NK-92 (cell line): Measurements from ENCODE around the gene PLEKHO2.
A peak's percentile ranks its signal among the peaks of the same experiment; 100 is the strongest.
"Not testable (repeated sequence)": the region's sequence is repeated elsewhere in the genome, so short reads cannot be mapped to it uniquely, and the experiment has no call there.

Experiments
- DNase-seq: peaks from one replicate; lab custom pipeline; 2025; ENCODE audit not compliant: unreplicated experiment; lab: John Stamatoyannopoulos, UW

Gene PLEKHO2, protein sequence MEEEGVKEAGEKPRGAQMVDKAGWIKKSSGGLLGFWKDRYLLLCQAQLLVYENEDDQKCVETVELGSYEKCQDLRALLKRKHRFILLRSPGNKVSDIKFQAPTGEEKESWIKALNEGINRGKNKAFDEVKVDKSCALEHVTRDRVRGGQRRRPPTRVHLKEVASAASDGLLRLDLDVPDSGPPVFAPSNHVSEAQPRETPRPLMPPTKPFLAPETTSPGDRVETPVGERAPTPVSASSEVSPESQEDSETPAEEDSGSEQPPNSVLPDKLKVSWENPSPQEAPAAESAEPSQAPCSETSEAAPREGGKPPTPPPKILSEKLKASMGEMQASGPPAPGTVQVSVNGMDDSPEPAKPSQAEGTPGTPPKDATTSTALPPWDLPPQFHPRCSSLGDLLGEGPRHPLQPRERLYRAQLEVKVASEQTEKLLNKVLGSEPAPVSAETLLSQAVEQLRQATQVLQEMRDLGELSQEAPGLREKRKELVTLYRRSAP

DNA sequence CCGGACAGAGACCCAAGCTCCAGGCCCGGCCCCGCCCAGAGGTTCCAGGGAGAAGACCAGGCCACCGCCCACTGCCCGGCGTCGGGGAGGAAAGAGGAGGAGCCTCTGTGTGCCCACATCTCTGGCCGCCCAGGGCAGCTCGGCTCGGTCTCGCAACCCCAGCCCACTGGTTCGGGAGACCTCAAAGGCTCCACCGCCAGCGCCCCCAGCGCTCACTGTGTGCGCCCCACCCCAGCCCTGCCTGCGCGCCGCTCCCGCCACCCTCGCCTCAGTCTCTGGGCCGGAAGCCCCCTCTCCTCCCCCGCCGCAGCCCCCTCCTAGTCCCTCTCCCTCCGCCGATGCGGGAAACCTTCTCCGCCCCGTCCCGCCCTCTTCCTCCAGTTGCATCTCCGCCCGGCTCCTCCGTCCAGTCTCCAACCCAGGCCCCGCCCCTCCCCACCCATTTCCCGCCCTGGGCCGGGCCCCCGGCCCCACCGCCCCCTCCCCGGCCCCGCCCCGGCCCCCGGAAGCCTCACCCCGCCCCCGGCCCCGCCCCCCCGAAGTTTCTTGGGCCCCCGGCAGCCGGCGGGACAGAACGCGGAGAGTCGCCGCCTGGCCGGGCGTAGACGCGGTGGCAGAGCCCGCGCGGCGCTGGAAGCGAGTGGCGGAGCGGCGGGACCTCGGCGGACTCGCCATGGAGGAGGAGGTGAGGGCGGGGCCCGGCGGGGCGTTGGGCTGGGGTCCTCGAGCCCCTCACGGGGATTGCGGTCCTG lies at the start of gene PLEKHO2:
PLEKHO2 (plus strand) TSS at position 572 of the 752 bp plus-strand sequence; CDS start at position 674, 102 bp downstream.
- peak; percentile 42 for DNase-seq

DNA sequence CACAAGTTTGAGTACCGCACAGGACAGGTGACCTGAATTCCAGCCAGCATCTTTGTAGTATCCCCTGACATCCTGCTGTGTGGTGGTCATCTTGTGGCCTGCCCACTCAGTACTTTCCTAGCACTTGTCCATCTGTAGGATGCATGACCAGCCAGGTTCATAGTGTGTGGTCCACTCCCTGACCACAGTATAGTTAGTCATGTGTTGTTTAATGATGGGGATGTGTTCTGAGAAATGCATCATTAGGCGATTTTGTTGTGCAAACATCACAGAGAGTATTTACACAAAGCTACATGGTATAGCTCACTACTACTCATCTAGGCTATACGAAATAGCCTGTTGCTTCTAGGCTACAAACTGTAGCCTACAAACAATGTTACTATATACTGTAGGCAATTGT lies 49.4 kb upstream of the PLEKHO2 start:
- DNase-seq: no peak

DNA sequence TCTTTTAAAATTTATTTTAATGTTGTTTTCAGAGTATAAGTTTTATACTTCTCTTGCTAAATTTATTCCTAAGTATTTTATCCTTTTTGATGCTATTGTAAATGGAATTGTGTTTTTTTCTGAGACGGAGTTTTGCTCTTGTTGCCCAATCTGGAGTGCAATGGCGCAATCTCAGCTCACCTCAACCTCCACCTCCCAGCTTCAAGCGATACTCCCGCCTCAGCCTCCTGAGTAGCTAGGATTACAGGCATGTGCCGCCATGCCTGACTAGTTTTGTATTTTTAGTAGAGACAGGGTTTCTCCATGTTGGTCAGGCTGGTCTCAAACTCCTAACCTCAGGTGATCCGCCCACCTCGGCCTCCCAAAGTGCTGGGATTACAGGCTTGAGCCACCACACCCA lies 46.4 kb upstream of the PLEKHO2 start:
- not testable (repeated sequence) for DNase-seq

DNA sequence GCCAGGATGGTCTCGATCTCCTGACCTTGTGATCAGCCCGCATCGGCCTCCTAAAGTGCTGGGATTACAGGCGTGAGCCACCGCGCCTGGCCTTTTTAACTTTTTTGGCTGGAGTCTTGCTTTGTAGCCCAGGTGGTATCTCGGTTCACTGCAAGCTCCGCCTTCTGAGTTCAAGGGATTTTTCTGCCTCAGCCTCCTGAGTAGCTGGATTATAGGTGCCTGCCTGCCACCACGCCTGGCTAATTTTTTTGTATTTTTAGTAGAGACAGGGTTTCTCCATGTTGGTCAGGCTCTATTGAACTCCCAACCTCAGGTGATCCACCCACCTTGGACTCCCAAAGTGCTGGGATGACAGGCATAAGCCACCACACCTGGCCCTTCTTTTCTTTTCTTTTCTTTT lies 45.8 kb upstream of the PLEKHO2 start:
- DNase-seq: not testable (repeated sequence)

DNA sequence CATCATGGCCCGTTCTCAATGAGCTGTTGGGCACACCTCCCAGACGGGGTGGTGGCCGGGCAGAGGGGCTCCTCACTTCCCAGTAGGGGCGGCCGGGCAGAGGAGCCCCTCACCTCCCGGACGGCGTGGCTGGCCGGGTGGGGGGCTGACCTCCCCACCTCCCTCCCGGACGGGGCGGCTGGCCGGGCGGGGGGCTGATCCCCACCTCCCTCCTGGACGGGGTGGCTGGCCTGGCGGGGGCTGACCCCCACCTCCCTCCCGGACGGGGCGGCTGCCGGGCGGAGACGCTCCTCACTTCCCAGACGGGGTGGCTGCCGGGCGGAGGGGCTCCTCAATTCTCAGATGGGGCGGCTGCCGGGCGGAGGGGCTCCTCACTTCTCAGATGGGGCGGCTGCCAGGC lies 42.8 kb upstream of the PLEKHO2 start:
- DNase-seq: not testable (repeated sequence)

DNA sequence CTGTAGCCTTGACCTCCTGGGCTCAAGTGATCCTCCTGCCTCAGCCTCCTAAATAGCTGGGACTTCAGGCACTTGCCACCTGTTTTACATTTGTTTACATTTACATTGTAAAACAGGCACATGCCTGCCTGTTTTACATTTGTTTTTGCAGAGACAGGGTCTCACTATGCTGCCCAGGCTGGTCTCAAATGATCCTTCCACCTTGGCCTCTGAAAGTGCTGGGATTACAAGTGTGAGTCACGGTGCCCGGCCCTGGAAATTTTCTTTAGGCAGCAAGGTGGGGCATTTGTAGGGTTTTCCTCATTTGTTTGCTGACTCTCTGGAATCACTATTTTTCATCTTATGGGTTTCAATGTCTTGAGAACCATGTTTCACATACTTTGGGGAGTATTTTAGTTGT lies 41.2 kb upstream of the PLEKHO2 start:
- DNase-seq: no peak

DNA sequence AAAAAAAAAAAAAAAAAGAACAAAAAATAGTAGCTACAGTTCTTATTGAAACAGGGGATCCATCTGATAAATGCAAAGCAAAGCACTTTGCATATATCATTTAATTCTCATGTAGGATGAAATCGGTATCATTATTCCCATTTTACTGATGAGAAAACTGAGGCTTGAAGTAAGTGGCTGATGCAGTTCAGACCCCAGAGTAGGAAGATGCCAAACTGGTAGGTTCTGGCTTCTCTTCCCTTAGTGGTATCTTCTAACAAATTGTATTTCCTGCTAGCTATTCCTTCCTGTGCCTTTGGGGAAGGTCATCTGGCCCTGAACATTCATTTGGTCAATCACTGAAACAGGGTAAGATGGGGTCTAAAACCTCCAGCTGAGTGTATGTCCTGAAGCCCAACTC lies 38.2 kb upstream of the PLEKHO2 start:
- DNase-seq: no peak

DNA sequence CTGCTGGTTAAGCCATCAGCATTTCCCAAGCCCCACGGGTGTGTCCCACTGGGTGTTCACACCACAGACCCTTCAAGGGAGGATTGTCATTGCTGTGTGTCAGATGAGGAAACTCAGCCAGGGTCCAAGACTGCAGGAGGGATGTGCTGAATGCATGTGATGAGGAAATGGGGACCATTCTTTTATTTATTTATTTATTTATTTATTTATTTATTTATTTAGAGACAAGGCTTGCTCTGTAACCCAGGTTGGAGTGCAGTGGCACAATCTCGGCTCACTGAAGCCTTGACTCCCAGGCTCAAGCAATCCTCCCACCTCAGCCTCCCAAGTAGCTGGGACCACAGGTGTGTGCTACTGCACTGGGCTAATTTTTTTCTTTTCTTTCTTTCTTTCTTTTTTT lies 37.1 kb upstream of the PLEKHO2 start:
- DNase-seq: no peak

DNA sequence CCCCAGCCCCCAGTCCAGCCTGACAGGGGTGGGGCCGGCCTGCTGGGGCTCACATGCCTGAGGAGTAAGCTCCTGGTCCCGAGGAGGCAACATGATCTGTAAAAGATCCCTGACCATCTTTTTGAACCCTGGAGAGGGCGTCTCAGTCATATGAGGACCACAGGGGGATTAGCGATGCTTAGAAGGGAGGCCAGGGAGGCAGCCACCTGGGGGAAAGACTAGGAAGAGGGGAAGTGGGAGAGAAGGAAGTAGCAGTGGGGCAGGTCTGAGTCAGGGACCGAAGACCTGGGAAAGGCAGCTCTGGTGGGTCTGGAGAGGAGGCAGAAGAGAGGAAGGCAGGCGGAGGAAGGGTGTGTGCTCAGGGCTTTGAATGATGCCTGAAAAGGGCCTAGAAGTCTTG lies 35.2 kb upstream of the PLEKHO2 start:
- no peak for DNase-seq

DNA sequence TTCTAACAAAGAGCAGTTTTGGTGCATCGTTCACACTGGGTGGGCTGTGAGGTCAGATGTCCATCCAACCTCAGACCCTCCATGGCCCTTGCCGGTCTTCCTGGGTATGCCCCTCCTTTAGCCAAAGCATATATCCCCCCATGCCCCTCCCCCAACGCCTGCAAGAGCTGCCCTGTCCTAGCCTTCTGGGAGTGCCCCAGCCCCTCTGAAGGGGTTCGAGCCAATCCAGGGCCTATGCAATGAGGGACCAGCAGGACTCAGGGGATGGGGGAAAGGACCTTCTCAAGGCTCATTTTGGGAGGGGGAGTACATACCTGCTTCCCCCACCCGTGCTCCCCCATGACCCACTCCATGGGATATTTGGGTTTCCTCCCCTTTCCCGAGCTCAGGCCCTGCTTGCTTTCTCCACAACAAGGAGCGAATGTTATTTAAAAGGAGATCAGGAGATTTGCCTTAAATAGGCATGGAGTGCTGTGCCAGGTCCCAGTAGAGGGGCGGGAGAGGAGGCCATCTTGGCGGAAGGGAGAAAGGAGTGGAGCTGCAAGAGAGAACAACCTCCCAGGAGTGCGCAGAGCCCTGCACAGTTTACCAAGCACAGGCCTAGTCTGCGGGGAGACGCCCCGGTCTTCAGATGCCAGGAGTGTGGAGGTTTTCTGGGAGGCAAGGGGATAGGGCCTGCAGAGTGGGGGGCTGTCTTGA lies 34.5 kb upstream of the PLEKHO2 start:
- no peak for DNase-seq

DNA sequence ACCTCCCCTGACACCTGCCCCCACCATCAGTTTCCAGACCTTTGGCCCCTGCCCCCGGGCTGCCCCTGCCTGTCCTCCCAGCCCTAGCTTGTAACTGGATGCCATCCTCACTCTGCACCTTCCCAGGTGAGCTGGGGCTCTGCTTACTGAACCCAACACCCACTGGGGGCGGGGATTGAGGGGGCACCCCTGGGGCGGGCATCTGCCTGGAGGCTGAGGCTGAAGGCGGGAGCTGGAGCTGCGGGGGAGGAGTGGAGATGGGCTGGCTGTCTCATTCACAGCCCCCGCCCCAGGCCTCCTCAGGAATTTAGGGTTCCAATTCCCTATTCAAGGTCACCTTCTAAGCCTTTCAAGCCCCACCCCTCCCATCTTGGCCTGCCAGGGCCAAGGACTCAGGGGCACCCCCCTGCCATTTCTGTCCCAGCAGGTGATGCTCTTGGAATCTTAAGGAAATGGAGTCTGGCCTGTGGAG lies 33.9 kb upstream of the PLEKHO2 start:
- DNase-seq: no peak

DNA sequence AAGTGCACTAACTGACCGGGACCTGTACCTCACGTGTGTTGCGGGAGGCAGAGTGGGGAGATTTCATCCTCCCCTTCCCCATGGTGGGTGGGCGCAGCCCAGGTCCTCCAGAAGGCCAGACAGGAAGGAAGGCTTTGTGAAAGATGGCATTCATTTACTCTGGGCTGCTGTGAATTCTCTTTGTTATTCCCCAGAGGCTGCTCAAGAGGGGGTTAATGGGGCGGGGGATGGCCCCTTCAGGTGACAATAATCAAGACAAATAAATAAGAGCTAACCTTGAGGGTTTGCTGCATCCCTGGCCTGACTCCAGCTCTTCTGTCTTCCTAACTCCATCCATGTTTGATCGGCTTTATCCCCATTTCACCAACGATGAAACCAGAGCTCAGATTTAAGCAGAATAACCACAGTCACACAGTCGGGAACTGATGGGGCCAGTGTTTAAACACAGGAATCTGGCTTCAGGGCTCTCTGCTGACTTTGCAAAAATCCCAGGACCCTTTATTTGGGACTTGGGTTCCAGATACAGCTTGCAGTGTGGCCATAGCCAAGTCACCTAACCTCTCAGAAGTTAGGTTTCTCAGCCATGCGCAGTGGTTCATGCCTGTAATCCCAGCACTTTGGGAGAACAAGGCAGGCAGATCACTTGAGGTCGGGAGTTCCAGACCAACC lies 32.8 kb upstream of the PLEKHO2 start:
- no peak for DNase-seq

DNA sequence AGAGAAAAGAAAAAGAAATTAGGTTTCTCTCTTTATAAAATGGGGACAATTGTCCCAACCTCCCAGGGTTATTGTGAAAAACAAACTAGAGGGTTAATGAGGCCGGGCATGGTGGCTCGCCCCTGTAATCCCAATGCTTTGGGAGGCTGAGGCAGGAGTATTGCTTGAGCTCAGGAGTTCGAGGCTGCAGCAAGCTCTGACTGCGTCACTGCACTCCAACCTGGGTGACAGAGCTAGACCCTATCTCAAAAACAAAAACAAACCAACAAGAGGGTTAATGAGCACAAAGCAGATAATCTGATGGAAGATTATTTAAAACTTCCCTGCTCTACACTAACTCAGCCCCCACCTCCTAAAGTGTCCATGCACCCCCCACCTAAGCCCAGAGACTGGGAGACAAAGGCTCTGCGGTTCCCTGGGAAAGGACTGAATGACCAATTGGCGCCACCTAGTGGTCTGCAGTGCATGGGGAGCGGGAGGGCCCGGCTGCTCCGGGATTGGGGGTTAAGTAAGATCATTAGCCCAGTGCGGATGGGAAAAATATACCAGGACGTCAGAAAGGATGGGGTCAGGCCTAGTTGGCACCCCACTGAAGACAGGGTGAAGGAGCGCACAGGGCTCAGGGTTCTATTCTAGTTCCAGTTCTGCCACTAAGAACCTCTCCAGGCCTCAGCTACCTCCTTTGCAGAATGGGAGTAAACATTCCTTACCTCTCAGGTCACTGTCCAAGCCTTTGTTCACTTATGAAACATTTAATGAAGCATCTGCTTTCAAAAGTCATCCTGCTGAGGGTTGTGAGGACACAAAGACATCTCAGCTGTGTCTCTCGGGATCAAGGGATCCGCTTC lies 31.8 kb upstream of the PLEKHO2 start:
- no peak for DNase-seq

DNA sequence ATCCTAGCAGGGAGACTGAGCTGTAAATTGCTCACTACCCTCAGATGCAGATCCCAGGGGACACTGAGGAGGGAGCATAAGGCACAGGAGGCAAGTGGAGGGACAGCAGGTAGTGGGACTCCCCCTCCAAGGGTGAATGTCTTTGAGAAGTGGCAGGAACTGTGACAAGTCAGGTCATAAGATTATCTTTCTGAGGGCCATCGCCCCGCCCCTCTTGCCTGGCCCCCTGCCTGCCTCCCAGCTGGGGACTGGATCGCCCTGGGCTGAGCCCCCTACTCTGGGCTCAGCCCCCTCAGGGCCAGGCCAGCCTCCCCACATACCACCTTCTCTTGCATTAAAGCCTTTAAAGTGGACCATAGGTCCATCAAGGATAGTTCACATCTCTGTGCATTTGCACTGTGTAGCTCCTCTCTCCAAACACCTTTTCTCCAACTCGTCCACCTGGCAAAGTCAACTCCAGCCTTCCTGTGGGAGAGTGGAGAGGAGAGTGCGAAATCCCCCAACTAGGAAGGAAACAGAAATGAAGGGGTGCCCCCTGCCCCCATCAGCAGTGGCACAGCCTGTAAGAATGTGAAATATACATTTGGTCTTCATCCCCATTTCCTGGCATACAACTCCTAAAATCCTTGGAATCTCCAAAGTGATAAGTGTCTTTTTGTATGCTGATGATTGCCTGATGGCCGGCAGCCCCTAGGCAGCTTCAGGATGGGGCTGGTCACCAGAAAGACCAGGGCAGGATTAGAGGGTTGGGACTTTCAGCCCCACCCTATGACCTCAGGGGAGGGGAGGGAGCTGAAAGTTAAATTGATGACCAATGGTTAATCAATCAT lies 31.0 kb upstream of the PLEKHO2 start:
- no peak for DNase-seq

DNA sequence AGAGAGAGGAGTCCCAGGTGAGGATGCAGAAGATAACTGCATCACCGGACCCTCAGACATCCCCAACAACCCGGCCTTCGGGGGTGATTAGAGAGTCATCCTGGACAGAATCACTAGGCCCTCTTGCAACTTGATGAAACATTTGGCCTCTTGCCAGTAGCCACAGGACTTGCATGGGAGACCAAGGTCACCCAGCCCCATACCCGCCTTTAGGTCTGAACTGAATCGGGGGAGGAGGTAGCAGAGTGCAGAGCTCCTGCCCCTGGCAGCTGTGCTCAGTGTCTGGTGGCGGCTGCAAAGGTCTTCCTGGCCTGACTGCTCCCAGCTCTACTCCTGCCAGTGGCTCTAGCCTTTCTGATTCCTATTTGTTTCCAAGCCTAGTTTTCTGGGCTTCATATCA lies 28.6 kb upstream of the PLEKHO2 start:
- no peak for DNase-seq

DNA sequence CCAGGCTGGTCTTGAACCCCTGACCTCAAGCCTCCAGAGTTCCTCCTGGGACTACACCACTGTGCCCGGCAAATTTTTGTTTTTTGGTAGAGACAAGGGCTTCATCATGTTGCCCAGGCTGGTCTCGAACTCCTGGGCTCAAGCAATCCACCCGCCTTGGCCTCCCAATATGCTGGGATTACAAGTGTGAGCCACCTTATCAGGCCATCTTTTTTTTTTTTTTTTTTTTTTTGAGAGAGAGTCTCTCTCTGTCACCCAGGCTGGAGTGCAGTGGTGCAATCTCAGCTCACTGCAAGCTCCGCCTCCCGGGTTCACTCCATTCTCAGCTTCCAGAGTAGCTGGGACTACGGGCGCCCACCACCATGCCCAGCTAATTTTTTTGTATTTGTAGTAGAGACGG lies 27.4 kb upstream of the PLEKHO2 start:
- not testable (repeated sequence) for DNase-seq

DNA sequence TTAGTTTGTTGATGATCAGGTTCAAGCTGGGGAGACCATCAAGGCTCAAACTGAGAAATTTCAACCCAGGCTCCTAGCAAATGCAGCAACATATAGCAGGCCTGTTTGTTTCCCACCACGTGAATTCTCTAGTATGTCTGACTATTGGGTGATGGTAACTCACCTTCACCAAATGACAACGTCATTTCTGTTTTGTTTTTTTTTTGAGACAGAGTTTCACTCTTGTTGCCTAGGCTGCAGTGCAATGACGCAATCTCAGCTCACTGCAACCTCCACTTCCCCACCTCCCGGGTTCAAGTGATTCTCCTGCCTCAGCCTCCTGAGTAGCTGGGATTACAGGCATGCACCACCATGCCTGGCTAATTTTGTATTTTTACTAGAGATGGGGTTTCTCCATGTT lies 26.8 kb upstream of the PLEKHO2 start:
- DNase-seq: not testable (repeated sequence)

DNA sequence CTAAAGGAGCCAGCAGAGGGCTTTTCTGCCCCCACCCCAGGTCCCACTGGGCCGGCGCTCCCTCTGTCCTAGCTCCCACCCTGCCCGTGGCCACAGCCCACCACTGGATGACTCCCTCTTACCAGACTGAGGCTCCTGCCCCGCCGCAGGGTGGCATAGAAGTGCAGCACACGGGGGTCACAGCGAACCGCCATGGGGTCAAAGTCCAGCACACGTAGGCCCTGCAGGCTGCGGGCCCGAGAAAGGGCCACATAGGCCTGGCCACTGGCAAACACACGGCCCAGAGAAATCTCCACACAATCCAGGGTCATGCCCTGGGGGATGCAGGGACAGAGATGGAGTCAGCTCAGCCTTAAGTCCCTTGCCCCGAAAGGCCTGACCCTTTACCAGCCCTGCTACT lies 25.3 kb upstream of the PLEKHO2 start:
- DNase-seq: no peak

DNA sequence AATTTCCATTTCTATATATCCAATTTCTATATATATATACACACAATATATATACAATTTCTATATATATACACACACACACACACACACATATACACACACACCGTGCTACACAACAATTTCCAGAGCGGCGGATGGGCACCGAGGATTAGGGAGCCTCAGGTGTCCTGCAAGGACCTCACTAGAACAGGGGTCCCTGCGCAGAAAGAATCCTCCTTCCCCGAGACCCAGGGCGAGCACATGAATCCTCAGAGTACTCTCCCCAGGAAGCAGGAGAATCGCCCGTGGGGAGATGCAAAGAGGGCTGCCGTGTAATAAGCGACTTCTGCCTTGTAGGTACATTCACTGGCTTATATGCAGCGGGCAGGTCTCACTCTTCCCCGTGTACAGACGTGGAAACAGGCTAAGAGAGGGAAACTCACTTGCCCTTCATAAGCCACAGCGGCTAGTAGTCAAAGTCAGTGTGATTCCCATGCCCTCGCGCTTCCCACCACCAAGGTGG lies 16.7 kb upstream of the PLEKHO2 start:
- no peak for DNase-seq
